ENCODE results near the gene OR1C1. TPM values are rescaled to one million over a fixed set of nuclear protein-coding genes. Genes with fewer than 3 reads are reported as not detected.
"Not testable (repeated sequence)": the region's sequence is repeated elsewhere in the genome, so short reads cannot be mapped to it uniquely, and the experiment has no call there.

OR1C1 gene
- polyA plus RNA-seq, 2 of the 4 experiments (the other 2 are of a cell fraction), result not detected

DNA sequence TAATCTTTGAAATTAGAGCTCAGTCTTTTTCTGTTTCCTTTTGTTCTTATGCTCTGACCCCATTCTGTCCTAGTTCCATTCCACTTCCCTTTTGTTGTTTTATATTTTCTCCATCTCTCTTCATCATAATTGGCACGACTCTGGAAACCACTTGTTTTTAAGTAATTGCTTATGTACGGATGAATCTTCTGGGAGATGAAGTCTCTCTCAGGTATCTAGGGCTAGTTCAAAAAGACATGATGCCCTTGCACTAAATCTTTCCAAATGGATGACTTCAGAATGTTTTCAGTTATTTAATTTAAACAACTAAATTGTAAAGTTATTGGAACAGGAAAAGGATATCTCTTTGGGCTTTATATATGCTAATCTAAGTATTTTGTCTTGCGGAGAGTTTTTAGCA is 43.8 kb downstream of the OR1C1 start, which contains the start of gene OR6F1:
TSS of gene OR6F1 (minus strand) at position 101 of the 400 bp plus-strand sequence. CDS start 3,891 bp downstream, outside the sequence.
- WGBS (ENCODE audit: missing lambda C conversion rate), result 31% methylated on average over 3 of the region's 3 CpGs
- FAIRE-seq, result no peak
- Histone ChIP-seq H3K4me3 (no peak within 1 kb of the TSS), H3K9me3 (no peaks in the 10 kb centered on the region), H3K4me2 (no peak within 1 kb of the TSS), H3K4me1 (no peaks in the 10 kb centered on the region), H3K27ac (no peak within 1 kb of the TSS)
- TF ChIP-seq PHF8 (IDR thresholded peaks at IDR 0.05; ENCODE audit: borderline replicate concordance, low read depth) (no peak), KDM5A (IDR thresholded peaks at IDR 0.05) (no peak), ZC3H11A (IDR thresholded peaks at IDR 0.05) (no peak)
- ChIA-PET CTCF (no interaction called here), POLR2A (no interaction called here)
- ATAC-seq, result no peak
- DNase-seq (ENCODE audit: low read depth in 1 of 2, low spot score in 1 of 2), result no peak

- FAIRE-seq, result no peak
- CTCF ChIA-PET, result no interaction called here
- no peak for ATAC-seq
Observed at GRCh38 chr1:247713753-247714152, 46.6 kb downstream of the OR1C1 start.

GRCh38 chr1:247710681-247711080 is 49.7 kb downstream of the OR1C1 start:
- H3K4me2 ChIP-seq; ATAC-seq; DNase-seq (ENCODE audit: low read depth in 1 of 2, low spot score in 1 of 2); H3K9me3 ChIP-seq; H3K27ac ChIP-seq; CTCF ChIA-PET; H3K4me1 ChIP-seq; FAIRE-seq; H3K4me3 ChIP-seq; POLR2A ChIA-PET: not testable (repeated sequence)
- WGBS (ENCODE audit: missing lambda C conversion rate), result 12% methylated on average over 8 of the region's 8 CpGs

More at GRCh38 chr1:247713753-247714152, 46.6 kb downstream of the OR1C1 start:
- no peak overlapping the region for H3K4me2 ChIP-seq
- 47% methylated on average over 7 of the region's 7 CpGs for WGBS (ENCODE audit: missing lambda C conversion rate)
- H3K4me1 ChIP-seq, result no peaks in the 10 kb centered on the region
- no peak for TF ChIP-seq HOXB13 (CRISPR knock-in tag; IDR thresholded peaks at IDR 0.05; ENCODE audit: low read depth)
- TF ChIP-seq NPAS2 (CRISPR knock-in tag; IDR thresholded peaks at IDR 0.05; ENCODE audit: borderline replicate concordance), result no peak
- TF ChIP-seq, protein P1, sequence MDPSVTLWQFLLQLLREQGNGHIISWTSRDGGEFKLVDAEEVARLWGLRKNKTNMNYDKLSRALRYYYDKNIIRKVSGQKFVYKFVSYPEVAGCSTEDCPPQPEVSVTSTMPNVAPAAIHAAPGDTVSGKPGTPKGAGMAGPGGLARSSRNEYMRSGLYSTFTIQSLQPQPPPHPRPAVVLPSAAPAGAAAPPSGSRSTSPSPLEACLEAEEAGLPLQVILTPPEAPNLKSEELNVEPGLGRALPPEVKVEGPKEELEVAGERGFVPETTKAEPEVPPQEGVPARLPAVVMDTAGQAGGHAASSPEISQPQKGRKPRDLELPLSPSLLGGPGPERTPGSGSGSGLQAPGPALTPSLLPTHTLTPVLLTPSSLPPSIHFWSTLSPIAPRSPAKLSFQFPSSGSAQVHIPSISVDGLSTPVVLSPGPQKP (IDR thresholded peaks at IDR 0.05; ENCODE audit: low read depth, low read length), result no peak
- no peak for TF ChIP-seq REST (IDR thresholded peaks at IDR 0.05)
- TF ChIP-seq, protein P2, sequence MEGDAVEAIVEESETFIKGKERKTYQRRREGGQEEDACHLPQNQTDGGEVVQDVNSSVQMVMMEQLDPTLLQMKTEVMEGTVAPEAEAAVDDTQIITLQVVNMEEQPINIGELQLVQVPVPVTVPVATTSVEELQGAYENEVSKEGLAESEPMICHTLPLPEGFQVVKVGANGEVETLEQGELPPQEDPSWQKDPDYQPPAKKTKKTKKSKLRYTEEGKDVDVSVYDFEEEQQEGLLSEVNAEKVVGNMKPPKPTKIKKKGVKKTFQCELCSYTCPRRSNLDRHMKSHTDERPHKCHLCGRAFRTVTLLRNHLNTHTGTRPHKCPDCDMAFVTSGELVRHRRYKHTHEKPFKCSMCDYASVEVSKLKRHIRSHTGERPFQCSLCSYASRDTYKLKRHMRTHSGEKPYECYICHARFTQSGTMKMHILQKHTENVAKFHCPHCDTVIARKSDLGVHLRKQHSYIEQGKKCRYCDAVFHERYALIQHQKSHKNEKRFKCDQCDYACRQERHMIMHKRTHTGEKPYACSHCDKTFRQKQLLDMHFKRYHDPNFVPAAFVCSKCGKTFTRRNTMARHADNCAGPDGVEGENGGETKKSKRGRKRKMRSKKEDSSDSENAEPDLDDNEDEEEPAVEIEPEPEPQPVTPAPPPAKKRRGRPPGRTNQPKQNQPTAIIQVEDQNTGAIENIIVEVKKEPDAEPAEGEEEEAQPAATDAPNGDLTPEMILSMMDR (IDR thresholded peaks at IDR 0.05), result no peak
- TF ChIP-seq PHF8 (IDR thresholded peaks at IDR 0.05; ENCODE audit: borderline replicate concordance, low read depth), result no peak
- no peak for TF ChIP-seq HOXA7 (CRISPR knock-in tag; IDR thresholded peaks at IDR 0.05)
- TF ChIP-seq KDM5A (IDR thresholded peaks at IDR 0.05), result no peak
- no peak for TF ChIP-seq CBX8 (IDR thresholded peaks at IDR 0.05)
- no peak for TF ChIP-seq EHMT2 (IDR thresholded peaks at IDR 0.05; ENCODE audit: low read depth)
- TF ChIP-seq CBX2 (IDR thresholded peaks at IDR 0.05; ENCODE audit: borderline replicate concordance, low read depth), result no peak
- no peak for DNase-seq (ENCODE audit: low read depth in 1 of 2, low spot score in 1 of 2)
- no peak overlapping the region for H3K27ac ChIP-seq
- POLR2A ChIA-PET, result no interaction called here
- H3K4me3 ChIP-seq, result no peak overlapping the region
- no peaks in the 10 kb centered on the region for H3K9me3 ChIP-seq

Other genes starting within 250 kb of the OR1C1 start
- not detected in 2 replicates for gene OR2C3, start 224.1 kb downstream of the OR1C1 start, polyA plus RNA-seq (2011; rRNA removed)
- gene OR2C3, start 224.1 kb downstream of the OR1C1 start, polyA plus RNA-seq (2017; fragmentation: RNase III; extraction: RNeasy Plus Mini Kit Qiagen cat#74134 plus additional on column Dnase treatment), result not detected in 3 replicates
- not detected in 2 replicates for gene GCSAML, start 211.4 kb downstream of the OR1C1 start, polyA plus RNA-seq (2011; rRNA removed)
- gene GCSAML, start 211.4 kb downstream of the OR1C1 start, polyA plus RNA-seq (2017; fragmentation: RNase III; extraction: RNeasy Plus Mini Kit Qiagen cat#74134 plus additional on column Dnase treatment), result not detected in 3 replicates
- not detected in 2 replicates for gene OR2G2, start 172.2 kb downstream of the OR1C1 start, polyA plus RNA-seq (2011; rRNA removed)
- gene OR2G2, start 172.2 kb downstream of the OR1C1 start, polyA plus RNA-seq (2017; fragmentation: RNase III; extraction: RNeasy Plus Mini Kit Qiagen cat#74134 plus additional on column Dnase treatment), result not detected in 3 replicates
- gene OR2G3, start 155.0 kb downstream of the OR1C1 start, polyA plus RNA-seq (2011; rRNA removed), result not detected in 2 replicates
- not detected in 3 replicates for gene OR2G3, start 155.0 kb downstream of the OR1C1 start, polyA plus RNA-seq (2017; fragmentation: RNase III; extraction: RNeasy Plus Mini Kit Qiagen cat#74134 plus additional on column Dnase treatment)
- not detected in 2 replicates for gene OR13G1, start 80.8 kb downstream of the OR1C1 start, polyA plus RNA-seq (2011; rRNA removed)
- not detected in 3 replicates for gene OR13G1, start 80.8 kb downstream of the OR1C1 start, polyA plus RNA-seq (2017; fragmentation: RNase III; extraction: RNeasy Plus Mini Kit Qiagen cat#74134 plus additional on column Dnase treatment)
- gene OR6F1, start 43.9 kb downstream of the OR1C1 start, polyA plus RNA-seq (2011; rRNA removed), result not detected in 2 replicates
- gene OR6F1, start 43.9 kb downstream of the OR1C1 start, polyA plus RNA-seq (2017; fragmentation: RNase III; extraction: RNeasy Plus Mini Kit Qiagen cat#74134 plus additional on column Dnase treatment), result not detected in 3 replicates
- gene OR14K1, start 21.9 kb downstream of the OR1C1 start, polyA plus RNA-seq (2011; rRNA removed), result not detected in 2 replicates
- gene OR14K1, start 21.9 kb downstream of the OR1C1 start, polyA plus RNA-seq (2017; fragmentation: RNase III; extraction: RNeasy Plus Mini Kit Qiagen cat#74134 plus additional on column Dnase treatment), result not detected in 3 replicates
- not detected in 2 replicates for gene OR14A2, start 12.4 kb downstream of the OR1C1 start, polyA plus RNA-seq (2011; rRNA removed)
- gene OR14A2, start 12.4 kb downstream of the OR1C1 start, polyA plus RNA-seq (2017; fragmentation: RNase III; extraction: RNeasy Plus Mini Kit Qiagen cat#74134 plus additional on column Dnase treatment), result not detected in 3 replicates
- not detected in 2 replicates for gene OR14A16, start 63.6 kb upstream of the OR1C1 start, polyA plus RNA-seq (2011; rRNA removed)
- not detected in 3 replicates for gene OR14A16, start 63.6 kb upstream of the OR1C1 start, polyA plus RNA-seq (2017; fragmentation: RNase III; extraction: RNeasy Plus Mini Kit Qiagen cat#74134 plus additional on column Dnase treatment)
- not detected in 2 replicates for gene OR11L1, start 81.3 kb upstream of the OR1C1 start, polyA plus RNA-seq (2011; rRNA removed)
- gene OR11L1, start 81.3 kb upstream of the OR1C1 start, polyA plus RNA-seq (2017; fragmentation: RNase III; extraction: RNeasy Plus Mini Kit Qiagen cat#74134 plus additional on column Dnase treatment), result not detected in 3 replicates
- gene TRIM58, start 96.6 kb upstream of the OR1C1 start, polyA plus RNA-seq (2011; rRNA removed), result not detected in 2 replicates
- gene TRIM58, start 96.6 kb upstream of the OR1C1 start, polyA plus RNA-seq (2017; fragmentation: RNase III; extraction: RNeasy Plus Mini Kit Qiagen cat#74134 plus additional on column Dnase treatment), result not detected in 3 replicates
- not detected in 2 replicates for gene OR2W3, start 135.0 kb upstream of the OR1C1 start, polyA plus RNA-seq (2011; rRNA removed)
- gene OR2W3, start 135.0 kb upstream of the OR1C1 start, polyA plus RNA-seq (2017; fragmentation: RNase III; extraction: RNeasy Plus Mini Kit Qiagen cat#74134 plus additional on column Dnase treatment), result not detected in 3 replicates
- gene OR2T8, start 159.7 kb upstream of the OR1C1 start, polyA plus RNA-seq (2011; rRNA removed), result not detected in 2 replicates
- not detected in 3 replicates for gene OR2T8, start 159.7 kb upstream of the OR1C1 start, polyA plus RNA-seq (2017; fragmentation: RNase III; extraction: RNeasy Plus Mini Kit Qiagen cat#74134 plus additional on column Dnase treatment)
- not detected in 2 replicates for gene OR2AJ1, start 164.3 kb upstream of the OR1C1 start, polyA plus RNA-seq (2011; rRNA removed)
- not detected in 3 replicates for gene OR2AJ1, start 164.3 kb upstream of the OR1C1 start, polyA plus RNA-seq (2017; fragmentation: RNase III; extraction: RNeasy Plus Mini Kit Qiagen cat#74134 plus additional on column Dnase treatment)
- not detected in 2 replicates for gene OR2L8, start 188.3 kb upstream of the OR1C1 start, polyA plus RNA-seq (2011; rRNA removed)
- not detected in 3 replicates for gene OR2L8, start 188.3 kb upstream of the OR1C1 start, polyA plus RNA-seq (2017; fragmentation: RNase III; extraction: RNeasy Plus Mini Kit Qiagen cat#74134 plus additional on column Dnase treatment)
- gene OR2AK2, start 204.7 kb upstream of the OR1C1 start, polyA plus RNA-seq (2011; rRNA removed), result not detected in 2 replicates
- not detected in 3 replicates for gene OR2AK2, start 204.7 kb upstream of the OR1C1 start, polyA plus RNA-seq (2017; fragmentation: RNase III; extraction: RNeasy Plus Mini Kit Qiagen cat#74134 plus additional on column Dnase treatment)